HG03378 (cell line): ENCODE results near the gene TTBK2.

Experiments used
- ATAC-seq: cut with Tn5 transposase; IDR thresholded peaks from one replicate; pipeline ENCODE4 v1.9.1; 2021; ENCODE audit warnings: mild to moderate bottlenecking, moderate library complexity; ENCODE audit not compliant: unreplicated experiment

The TTBK2 gene

GRCh38 chr15:42832576-42832975, 88.0 kb downstream of the TTBK2 start:
- ATAC-seq, result no peak

- ATAC-seq, result no peak
Observed at GRCh38 chr15:42826251-42826890, 94.2 kb downstream of the TTBK2 start.

GRCh38 chr15:42825599-42825998, 95.0 kb downstream of the TTBK2 start:
- ATAC-seq, result no peak

- ATAC-seq, result no peak
Observed at GRCh38 chr15:42820811-42821210, 99.8 kb downstream of the TTBK2 start.

- ATAC-seq, result no peak
Observed at GRCh38 chr15:42819786-42820185, 100.8 kb downstream of the TTBK2 start.

GRCh38 chr15:42811433-42811832, 109.1 kb downstream of the TTBK2 start:
- ATAC-seq, result no peak

GRCh38 chr15:42808913-42809312, 111.7 kb downstream of the TTBK2 start:
- no peak for ATAC-seq

GRCh38 chr15:42805266-42805665, 115.3 kb downstream of the TTBK2 start:
- ATAC-seq, result no peak

- ATAC-seq, result no peak
Observed at GRCh38 chr15:42804739-42805138, 115.8 kb downstream of the TTBK2 start.

- no peak for ATAC-seq
Observed at GRCh38 chr15:42803436-42803835, 117.1 kb downstream of the TTBK2 start.

- ATAC-seq, result no peak
Observed at GRCh38 chr15:42802168-42802567, 118.4 kb downstream of the TTBK2 start.

GRCh38 chr15:42800731-42801474, 119.7 kb downstream of the TTBK2 start:
- ATAC-seq, result no peak

- ATAC-seq, result no peak
Observed at GRCh38 chr15:42798802-42799201, 121.8 kb downstream of the TTBK2 start.

GRCh38 chr15:42796955-42797782, 123.4 kb downstream of the TTBK2 start:
- ATAC-seq, result no peak

- ATAC-seq, result no peak
Observed at GRCh38 chr15:42788725-42789124, 131.9 kb downstream of the TTBK2 start.

- no peak for ATAC-seq
Observed at GRCh38 chr15:42786978-42787377, 133.6 kb downstream of the TTBK2 start.

GRCh38 chr15:42785569-42785968, 135.0 kb downstream of the TTBK2 start:
- no peak for ATAC-seq

GRCh38 chr15:42784705-42785104, 135.9 kb downstream of the TTBK2 start:
- no peak for ATAC-seq

- ATAC-seq, result no peak
Observed at GRCh38 chr15:42782716-42783115, 137.9 kb downstream of the TTBK2 start.

- no peak for ATAC-seq
Observed at GRCh38 chr15:42775416-42775815, 145.2 kb downstream of the TTBK2 start.

- no peak for ATAC-seq
Observed at GRCh38 chr15:42772901-42773300, 147.7 kb downstream of the TTBK2 start.

- no peak for ATAC-seq
Observed at GRCh38 chr15:42772144-42772543, 148.4 kb downstream of the TTBK2 start.
